HEK293 (cell line): ENCODE measurements around the gene PSMB11.
"Not testable (repeated sequence)": the region's sequence is repeated elsewhere in the genome, so short reads cannot be mapped to it uniquely, and the experiment has no call there.

Source experiments
- CTCF ChIA-PET: fragments of 350-600 bp; formaldehyde crosslinking; extraction: SDS; loops from one replicate; lab custom pipeline; 2021; ENCODE audit warnings: antibody characterized with exemption; lab: Yijun Ruan, JAX
- POLR2A ChIA-PET: fragments of 300-600 bp; formaldehyde crosslinking; extraction: SDS; loops from one replicate; lab custom pipeline; 2020; ENCODE audit warnings: antibody characterized with exemption, inconsistent platforms; lab: Yijun Ruan, JAX
- H3K27ac ChIP-seq: fragments of 200-500 bp; sonication (Bioruptor generic); 2 replicates; pipeline ENCODE4 v1.5.1; 2014; ENCODE audit warnings: low read depth, low read length, control low read depth, inconsistent platforms; ENCODE audit errors: extremely low read depth
- H3K36me3 ChIP-seq, 2 experiments: fragments of 200-500 bp in 1 of 2; sonication (Bioruptor generic) in 1 of 2; 1 replicate in 1 of 2; 2 replicates in 1 of 2; pipeline ENCODE4 v1.5.1; 2014 to 2017; ENCODE audit warnings: inconsistent platforms in 2 of 2, low read length in 2 of 2; ENCODE audit not compliant: control insufficient read depth in 2 of 2, insufficient read depth in 1 of 2
- H3K4me1 ChIP-seq: fragments of 200-500 bp; sonication (Bioruptor generic); 2 replicates; pipeline ENCODE4 v1.5.1; 2014; ENCODE audit warnings: mild to moderate bottlenecking, low read length, inconsistent platforms; ENCODE audit not compliant: control insufficient read depth, insufficient read depth
- H3K4me3 ChIP-seq: 2 replicates; pipeline ENCODE4 v1.5.1; 2011; ENCODE audit warnings: low read depth, mild to moderate bottlenecking, control low read depth, low read length, moderate library complexity
- H3K9me3 ChIP-seq: fragments of 200-500 bp; sonication (Bioruptor generic); 2 replicates; pipeline ENCODE4 v1.5.1; 2014; ENCODE audit warnings: low read depth, low read length, inconsistent platforms; ENCODE audit not compliant: control insufficient read depth, insufficient read depth
- INSM2 ChIP-seq: fragments of 450-650 bp; formaldehyde crosslinking; IDR thresholded peaks from 2 replicates; pipeline ENCODE4 v1.5.1; 2016; ENCODE audit warnings: missing biosample characterization, missing genetic modification characterization
- KLF10 ChIP-seq: fragments of 450-650 bp; IDR thresholded peaks from 2 replicates; pipeline ENCODE4 v1.5.1; 2018; ENCODE audit warnings: missing biosample characterization, mild to moderate bottlenecking, missing genetic modification characterization
- KLF9 ChIP-seq: fragments of 450-650 bp; formaldehyde crosslinking; IDR thresholded peaks from 2 replicates; pipeline ENCODE4 v1.5.1; 2016; ENCODE audit warnings: missing biosample characterization, missing genetic modification characterization, low read depth
- MEIS1 ChIP-seq: sonication (generic); formaldehyde crosslinking; IDR thresholded peaks from 2 replicates; pipeline ENCODE4 v1.8.1; 2022; ENCODE audit warnings: missing genetic modification reagents, mild to moderate bottlenecking, borderline replicate concordance
- OSR2 ChIP-seq: fragments of 450-650 bp; formaldehyde crosslinking; IDR thresholded peaks from 2 replicates; pipeline ENCODE4 v1.5.1; 2016; ENCODE audit warnings: missing biosample characterization, missing genetic modification characterization
- PRDM4 ChIP-seq: fragments of 450-650 bp; formaldehyde crosslinking; IDR thresholded peaks from 2 replicates; pipeline ENCODE4 v1.5.1; 2017; ENCODE audit warnings: missing biosample characterization, missing genetic modification characterization
- REST ChIP-seq: fragments of 450-650 bp; formaldehyde crosslinking; IDR thresholded peaks from 2 replicates; pipeline ENCODE4 v1.5.1; 2016; ENCODE audit warnings: missing biosample characterization, missing genetic modification characterization
- SCRT1 ChIP-seq: fragments of 450-650 bp; formaldehyde crosslinking; IDR thresholded peaks from 2 replicates; pipeline ENCODE4 v1.5.1; 2016; ENCODE audit warnings: missing biosample characterization, missing genetic modification characterization, borderline replicate concordance
- WT1 ChIP-seq: fragments of 450-650 bp; formaldehyde crosslinking; IDR thresholded peaks from 2 replicates; pipeline ENCODE4 v1.5.1; 2016; ENCODE audit warnings: missing biosample characterization, missing genetic modification characterization
- YY2 ChIP-seq: fragments of 450-650 bp; formaldehyde crosslinking; IDR thresholded peaks from 2 replicates; pipeline ENCODE4 v1.5.1; 2016; ENCODE audit warnings: missing biosample characterization, missing genetic modification characterization
- ZBTB6 ChIP-seq: fragments of 450-650 bp; formaldehyde crosslinking; IDR thresholded peaks from 2 replicates; pipeline ENCODE4 v1.5.1; 2017; ENCODE audit warnings: missing biosample characterization, missing genetic modification characterization
- ZFHX2 ChIP-seq: fragments of 450-650 bp; formaldehyde crosslinking; conservative IDR thresholded peaks from 2 replicates; pipeline ENCODE4 v1.5.1; 2016; ENCODE audit warnings: missing biosample characterization, missing genetic modification characterization
- ZNF10 ChIP-seq: fragments of 450-650 bp; formaldehyde crosslinking; IDR thresholded peaks from 2 replicates; pipeline ENCODE4 v1.5.1; 2017; ENCODE audit warnings: missing biosample characterization, missing genetic modification characterization
- ZNF121 ChIP-seq: fragments of 450-650 bp; formaldehyde crosslinking; IDR thresholded peaks from 2 replicates; pipeline ENCODE4 v1.5.1; 2016; ENCODE audit warnings: missing biosample characterization, missing genetic modification characterization
- ZNF324 ChIP-seq: fragments of 450-650 bp; formaldehyde crosslinking; IDR thresholded peaks from 2 replicates; pipeline ENCODE4 v1.5.1; 2016; ENCODE audit warnings: missing biosample characterization, missing genetic modification characterization
- ZNF426 ChIP-seq: fragments of 450-650 bp; formaldehyde crosslinking; IDR thresholded peaks from 2 replicates; pipeline ENCODE4 v1.5.1; 2017; ENCODE audit warnings: missing biosample characterization, missing genetic modification characterization, mild to moderate bottlenecking, inconsistent platforms, moderate library complexity
- ZNF433 ChIP-seq: fragments of 450-650 bp; formaldehyde crosslinking; IDR thresholded peaks from 2 replicates; pipeline ENCODE4 v1.5.1; 2016; ENCODE audit warnings: missing biosample characterization, missing genetic modification characterization, low read depth
- ZNF501 ChIP-seq: fragments of 450-650 bp; formaldehyde crosslinking; IDR thresholded peaks from 2 replicates; pipeline ENCODE4 v1.5.1; 2016; ENCODE audit warnings: missing biosample characterization, missing genetic modification characterization
- ZNF600 ChIP-seq: fragments of 450-650 bp; formaldehyde crosslinking; IDR thresholded peaks from 2 replicates; pipeline ENCODE4 v1.5.1; 2016; ENCODE audit warnings: missing biosample characterization, missing genetic modification characterization
- ZNF654 ChIP-seq: fragments of 450-650 bp; formaldehyde crosslinking; IDR thresholded peaks from 2 replicates; pipeline ENCODE4 v1.5.1; 2016; ENCODE audit warnings: low read depth, missing biosample characterization, missing genetic modification characterization
- ZNF670 ChIP-seq: fragments of 450-650 bp; formaldehyde crosslinking; IDR thresholded peaks from 2 replicates; pipeline ENCODE4 v1.5.1; 2016; ENCODE audit warnings: missing biosample characterization, missing genetic modification characterization, low read depth
- ZSCAN16 ChIP-seq: fragments of 450-650 bp; formaldehyde crosslinking; IDR thresholded peaks from 2 replicates; pipeline ENCODE4 v1.5.1; 2016; ENCODE audit warnings: missing biosample characterization, missing genetic modification characterization

Gene PSMB11

GRCh38 chr14:23002592-23002991 lies 39.4 kb upstream of the PSMB11 start:
- H3K36me3 ChIP-seq, result no peaks in the 10 kb centered on the region
- no peak for TF ChIP-seq MEIS1 (CRISPR knock-in tag)
- TF ChIP-seq ZFHX2 (tag by site-specific recombination), result no peak
- TF ChIP-seq OSR2 (tag by site-specific recombination), result no peak
- peak; percentile 69 for TF ChIP-seq ZNF121 (tag by site-specific recombination)
- no peak for TF ChIP-seq ZBTB6
- TF ChIP-seq ZNF426 (tag by site-specific recombination), result no peak
- no peak for TF ChIP-seq SCRT1 (tag by site-specific recombination)
- no peak for TF ChIP-seq WT1 (tag by site-specific recombination)
- POLR2A ChIA-PET, result interaction anchor here (2.1 kb wide), 1 partner anchor 56 kb away, joined by 9 read pairs; no protein-coding TSS in a partner anchor
- H3K9me3 ChIP-seq, result no peaks in the 10 kb centered on the region
- CTCF ChIA-PET, result no interaction called here
- 0 out of 2 replicates have a peak, but pooled peaks cover 3% of the 10 kb centered on the region for H3K4me1 ChIP-seq
- H3K4me3 ChIP-seq, result no peak overlapping the region
- no peak overlapping the region for H3K27ac ChIP-seq

- H3K27ac ChIP-seq, H3K4me1 ChIP-seq, H3K4me3 ChIP-seq, H3K9me3 ChIP-seq, H3K36me3 ChIP-seq: not testable (repeated sequence)
- POLR2A ChIA-PET, result interaction anchor here (0.9 kb wide), 1 partner anchor 9 kb away, joined by 4 read pairs; no protein-coding TSS in a partner anchor
- CTCF ChIA-PET, result interaction anchor here (0.7 to 1.0 kb wide), 2 partner anchors 17 to 18 kb away, joined by 3 to 9 read pairs; no protein-coding TSS in a partner anchor
These were observed 37.7 kb upstream of the PSMB11 start for GRCh38 chr14:23004274-23004673.

GRCh38 chr14:23005451-23006187 lies 36.4 kb upstream of the PSMB11 start:
- CTCF ChIA-PET, result interaction anchor here (0.7 to 4.0 kb wide), 15 partner anchors 9 to 78 kb away, joined by 3 to 53 read pairs (median 5); partner anchors contain the start of genes AJUBA and CDH24
- Histone ChIP-seq H3K4me1 (peaks cover 8% of the 10 kb centered on the region; the same call in 1 of the 2 replicates), H3K27ac (no peak overlapping the region), H3K9me3 (no peaks in the 10 kb centered on the region), H3K36me3 (no peaks in the 10 kb centered on the region), H3K4me3 (no peak overlapping the region)
- POLR2A ChIA-PET, result interaction anchor here (0.8 to 3.5 kb wide), 12 partner anchors 10 to 66 kb away, joined by 3 to 50 read pairs (median 10); partner anchors contain the start of genes AJUBA, CDH24, HAUS4 and PSMB5
- TF ChIP-seq ZSCAN16 (tag by site-specific recombination) (no peak), ZNF324 (tag by site-specific recombination) (no peak), ZNF433 (tag by site-specific recombination) (no peak), ZNF670 (tag by site-specific recombination) (no peak), ZNF600 (tag by site-specific recombination) (no peak), ZNF501 (no peak), ZNF654 (tag by site-specific recombination) (no peak), REST (tag by site-specific recombination) (no peak), INSM2 (tag by site-specific recombination) (no peak), YY2 (tag by site-specific recombination) (no peak), KLF10 (tag by site-specific recombination) (no peak), ZNF10 (no peak), KLF9 (tag by site-specific recombination) (no peak), PRDM4 (tag by site-specific recombination) (no peak)
